BLaER1 (cell line): ENCODE results near the gene PCP2.

Experiments
- H3K27ac ChIP-seq: shearing (Covaris generic); formaldehyde crosslinking; 2 replicates; pipeline ENCODE4 v1.8.1; 2022
- H3K27me3 ChIP-seq: shearing (Covaris generic); formaldehyde crosslinking; 2 replicates; pipeline ENCODE4 v1.8.1; 2022
- H3K36me3 ChIP-seq: shearing (Covaris generic); formaldehyde crosslinking; 2 replicates; pipeline ENCODE4 v1.8.1; 2022
- H3K4me1 ChIP-seq: shearing (Covaris generic); formaldehyde crosslinking; 2 replicates; pipeline ENCODE4 v1.8.1; 2022
- H3K4me2 ChIP-seq: shearing (Covaris generic); formaldehyde crosslinking; 2 replicates; pipeline ENCODE4 v1.8.1; 2022
- H3K4me3 ChIP-seq: shearing (Covaris generic); formaldehyde crosslinking; 2 replicates; pipeline ENCODE4 v1.8.1; 2022
- H3K9ac ChIP-seq: shearing (Covaris generic); formaldehyde crosslinking; 2 replicates; pipeline ENCODE4 v1.8.1; 2022
- H3K9me3 ChIP-seq: shearing (Covaris generic); formaldehyde crosslinking; 2 replicates; pipeline ENCODE4 v1.8.1; 2022
- H4K20me1 ChIP-seq: shearing (Covaris generic); formaldehyde crosslinking; 2 replicates; pipeline ENCODE4 v1.8.1; 2022
- Cebpa-rat ChIP-seq: shearing (Covaris generic); IDR thresholded peaks from 2 replicates; pipeline ENCODE4 v1.8.1; 2022

PCP2 gene

GRCh38 chr19:7640803-7641202, 7.3 kb upstream of the PCP2 start:
- Histone ChIP-seq H3K4me1 (peaks cover 25% of the 10 kb centered on the region), H3K9ac (no peak overlapping the region), H3K27me3 (no peaks in the 10 kb centered on the region)

GRCh38 chr19:7639863-7640348, 6.4 kb upstream of the PCP2 start:
- TF ChIP-seq Cebpa-rat, result no peak
- H4K20me1 ChIP-seq, result peaks cover 15% of the 10 kb centered on the region; the same call in 1 of the 2 replicates
- no peak overlapping the region for H3K9ac ChIP-seq
- no peak overlapping the region for H3K27ac ChIP-seq
- no peak overlapping the region for H3K4me3 ChIP-seq
- H3K36me3 ChIP-seq, result peaks cover 47% of the 10 kb centered on the region
- no peak overlapping the region for H3K4me2 ChIP-seq
- H3K27me3 ChIP-seq, result no peaks in the 10 kb centered on the region
- peaks cover 34% of the 10 kb centered on the region for H3K4me1 ChIP-seq
- no peaks in the 10 kb centered on the region for H3K9me3 ChIP-seq

More at GRCh38 chr19:7640803-7641202, 7.3 kb upstream of the PCP2 start:
- Histone ChIP-seq H3K27ac (no peak overlapping the region), H3K9me3 (no peaks in the 10 kb centered on the region), H3K4me3 (no peak overlapping the region), H4K20me1 (peaks cover 15% of the 10 kb centered on the region; the same call in 1 of the 2 replicates), H3K4me2 (no peak overlapping the region), H3K36me3 (peaks cover 54% of the 10 kb centered on the region)
- TF ChIP-seq Cebpa-rat, result no peak

- no peak overlapping the region for H3K27ac ChIP-seq
- no peak overlapping the region for H3K4me2 ChIP-seq
- no peak overlapping the region for H3K9ac ChIP-seq
- no peaks in the 10 kb centered on the region for H3K27me3 ChIP-seq
- no peak for TF ChIP-seq Cebpa-rat
- H3K9me3 ChIP-seq, result no peaks in the 10 kb centered on the region
- H3K4me1 ChIP-seq, result peaks cover 44% of the 10 kb centered on the region
- H3K36me3 ChIP-seq, result peaks cover 37% of the 10 kb centered on the region; the same call in 1 of the 2 replicates
- H4K20me1 ChIP-seq, result peaks cover 15% of the 10 kb centered on the region; the same call in 1 of the 2 replicates
- no peak overlapping the region for H3K4me3 ChIP-seq
These were observed 5.4 kb upstream of the PCP2 start for GRCh38 chr19:7638802-7639465.

DNA sequence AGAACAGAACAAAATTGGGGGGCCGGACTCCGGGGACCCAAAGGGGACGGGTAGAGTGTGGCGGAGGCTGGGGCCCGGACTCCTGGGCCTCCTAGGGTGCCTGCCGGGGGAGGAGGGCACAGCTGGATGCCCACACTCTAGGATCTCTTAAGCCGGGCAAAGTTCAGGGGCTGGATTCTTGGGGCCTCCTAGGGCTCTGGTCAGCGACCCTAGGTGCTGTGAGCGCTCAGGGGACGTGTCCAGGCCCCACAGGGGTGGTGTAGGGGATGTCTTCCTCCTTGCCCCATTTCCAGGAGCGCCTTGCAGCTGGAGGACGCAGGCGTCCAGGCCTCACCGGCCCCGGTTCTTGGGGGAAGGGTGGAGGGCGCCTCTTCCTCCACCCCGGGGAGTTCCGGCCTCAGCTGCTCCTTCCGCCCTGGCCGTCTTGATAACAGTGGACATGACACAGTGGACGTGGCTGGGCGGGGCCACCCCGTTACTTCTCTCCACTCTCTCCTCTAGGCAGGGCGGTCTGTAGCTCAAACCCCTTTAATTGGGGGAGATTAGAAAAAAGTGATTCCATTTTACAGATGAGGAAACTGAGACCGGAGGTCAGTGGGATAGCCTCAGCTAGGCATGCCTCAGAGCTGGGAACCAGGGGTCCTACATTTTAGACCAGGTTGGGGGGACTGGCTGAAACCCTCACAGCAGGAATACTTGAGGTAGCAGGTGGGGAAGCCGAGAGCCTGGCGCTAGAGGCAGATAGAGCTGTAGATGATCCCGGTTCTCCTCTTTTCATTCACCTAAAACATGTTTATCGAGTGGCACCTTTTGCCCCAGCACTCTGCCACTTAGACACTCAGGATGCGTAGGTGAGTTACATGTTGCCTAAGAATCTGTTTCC, 4.1 kb upstream of the PCP2 start:
- Histone ChIP-seq H3K9ac (peak overlapping the region; percentile 89), H3K9me3 (no peaks in the 10 kb centered on the region)

GRCh38 chr19:7636691-7637373, 3.3 kb upstream of the PCP2 start, which contains the start of gene STXBP2:
TSS of gene STXBP2 (plus strand) at chr19:7637110. CDS start at chr19:7637150, 40 bp downstream.
- H4K20me1 ChIP-seq, result peaks cover 15% of the 10 kb centered on the region; the same call in 1 of the 2 replicates
- peak within 1 kb of the TSS; percentile 80 for H3K4me3 ChIP-seq
- H3K9me3 ChIP-seq, result no peaks in the 10 kb centered on the region
- peak within 1 kb of the TSS; percentile 97 for H3K4me2 ChIP-seq
- peaks cover 53% of the 10 kb centered on the region for H3K4me1 ChIP-seq
- no peak for TF ChIP-seq Cebpa-rat
- no peaks in the 10 kb centered on the region for H3K27me3 ChIP-seq
- peak within 1 kb of the TSS; percentile 83 for H3K27ac ChIP-seq
- H3K36me3 ChIP-seq, result peaks cover 37% of the 10 kb centered on the region
- H3K9ac ChIP-seq, result peak within 1 kb of the TSS; percentile 89

More for the DNA sequence above, 4.1 kb upstream of the PCP2 start:
- Histone ChIP-seq H3K36me3 (peaks cover 37% of the 10 kb centered on the region), H4K20me1 (peaks cover 15% of the 10 kb centered on the region; the same call in 1 of the 2 replicates), H3K27ac (peak overlapping the region; percentile 83), H3K27me3 (no peaks in the 10 kb centered on the region), H3K4me3 (peak overlapping the region; percentile 80), H3K4me1 (peaks cover 53% of the 10 kb centered on the region), H3K4me2 (peak overlapping the region; percentile 97)
- TF ChIP-seq Cebpa-rat, result no peak

GRCh38 chr19:7636317-7636690, 2.8 kb upstream of the PCP2 start:
- Histone ChIP-seq H3K9me3 (no peaks in the 10 kb centered on the region), H3K4me2 (peak overlapping the region; percentile 97), H3K4me1 (peaks cover 53% of the 10 kb centered on the region), H3K27me3 (no peaks in the 10 kb centered on the region), H3K9ac (peak overlapping the region; percentile 89; the same call in 1 of the 2 replicates), H4K20me1 (peaks cover 15% of the 10 kb centered on the region; the same call in 1 of the 2 replicates), H3K36me3 (peaks cover 39% of the 10 kb centered on the region), H3K27ac (peak overlapping the region; percentile 83), H3K4me3 (peak overlapping the region; percentile 80)
- no peak for TF ChIP-seq Cebpa-rat

- no peaks in the 10 kb centered on the region for H3K9me3 ChIP-seq
- H3K36me3 ChIP-seq, result peaks cover 32% of the 10 kb centered on the region
- no peak overlapping the region for H3K27ac ChIP-seq
- peak overlapping the region; percentile 5; the same call in 1 of the 2 replicates for H3K9ac ChIP-seq
- TF ChIP-seq Cebpa-rat, result no peak
- H3K4me1 ChIP-seq, result peaks cover 57% of the 10 kb centered on the region
- no peaks in the 10 kb centered on the region for H3K27me3 ChIP-seq
- H3K4me3 ChIP-seq, result no peak overlapping the region
- H4K20me1 ChIP-seq, result peaks cover 15% of the 10 kb centered on the region; the same call in 1 of the 2 replicates
- H3K4me2 ChIP-seq, result peak overlapping the region; percentile 97
These were observed 2.2 kb upstream of the PCP2 start for GRCh38 chr19:7635670-7636069.

DNA sequence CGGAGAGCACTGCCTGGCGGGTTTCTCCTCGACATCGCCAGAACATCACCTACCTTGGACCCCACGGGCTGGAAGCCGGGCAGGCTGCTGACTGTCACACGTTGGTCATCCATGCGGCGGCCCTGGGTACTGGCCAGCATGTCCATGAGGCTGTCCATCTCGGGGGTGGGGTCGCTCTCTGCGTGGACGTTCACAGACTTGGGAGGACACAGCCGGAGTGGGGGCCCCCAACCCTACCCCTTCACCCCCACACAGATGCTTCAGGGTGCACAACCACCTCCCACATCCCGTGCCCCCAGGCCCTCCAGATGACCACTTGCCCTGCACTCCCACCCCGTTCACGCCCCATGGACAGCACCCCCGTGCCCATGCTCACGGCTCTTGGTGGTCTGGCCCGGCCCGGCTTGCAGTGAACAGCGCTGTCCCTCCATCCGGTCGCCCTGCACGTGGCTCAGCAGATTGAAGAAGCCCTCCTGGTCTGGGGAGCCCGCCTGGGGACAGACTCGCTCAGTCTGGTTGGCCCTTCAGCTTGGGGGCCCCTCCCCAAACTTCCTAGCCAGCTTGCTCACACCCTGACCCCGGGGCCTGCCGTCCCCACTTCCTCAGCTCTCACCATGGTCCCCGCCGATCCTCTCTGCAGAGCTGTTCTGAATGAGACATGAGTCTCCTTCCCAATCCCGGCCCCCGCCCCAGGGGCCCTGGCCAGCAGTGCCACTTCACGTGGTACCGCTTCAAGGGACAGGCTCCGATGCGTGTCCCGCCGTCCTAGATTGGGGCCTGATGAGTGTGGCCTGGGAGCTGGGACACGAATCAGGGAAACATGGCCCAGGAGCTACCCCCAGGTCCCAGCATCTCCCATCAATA, 947 bp downstream of the PCP2 start:
- Histone ChIP-seq H3K27me3 (no peaks in the 10 kb centered on the region), H3K4me1 (peaks cover 63% of the 10 kb centered on the region), H4K20me1 (peaks cover 15% of the 10 kb centered on the region), H3K9me3 (no peaks in the 10 kb centered on the region), H3K4me2 (no peak overlapping the region), H3K27ac (no peak overlapping the region), H3K4me3 (no peak overlapping the region), H3K9ac (no peak overlapping the region), H3K36me3 (peaks cover 22% of the 10 kb centered on the region)
- TF ChIP-seq Cebpa-rat, result no peak
